ENCODE data around the gene AGMO. TPM values are rescaled to one million over a fixed set of nuclear protein-coding genes. Genes with fewer than 3 reads are reported as not detected.

Gene AGMO
- total RNA-seq, 2 donors from 2014 or later: 0.48 TPM; not detected in 1

DNA sequence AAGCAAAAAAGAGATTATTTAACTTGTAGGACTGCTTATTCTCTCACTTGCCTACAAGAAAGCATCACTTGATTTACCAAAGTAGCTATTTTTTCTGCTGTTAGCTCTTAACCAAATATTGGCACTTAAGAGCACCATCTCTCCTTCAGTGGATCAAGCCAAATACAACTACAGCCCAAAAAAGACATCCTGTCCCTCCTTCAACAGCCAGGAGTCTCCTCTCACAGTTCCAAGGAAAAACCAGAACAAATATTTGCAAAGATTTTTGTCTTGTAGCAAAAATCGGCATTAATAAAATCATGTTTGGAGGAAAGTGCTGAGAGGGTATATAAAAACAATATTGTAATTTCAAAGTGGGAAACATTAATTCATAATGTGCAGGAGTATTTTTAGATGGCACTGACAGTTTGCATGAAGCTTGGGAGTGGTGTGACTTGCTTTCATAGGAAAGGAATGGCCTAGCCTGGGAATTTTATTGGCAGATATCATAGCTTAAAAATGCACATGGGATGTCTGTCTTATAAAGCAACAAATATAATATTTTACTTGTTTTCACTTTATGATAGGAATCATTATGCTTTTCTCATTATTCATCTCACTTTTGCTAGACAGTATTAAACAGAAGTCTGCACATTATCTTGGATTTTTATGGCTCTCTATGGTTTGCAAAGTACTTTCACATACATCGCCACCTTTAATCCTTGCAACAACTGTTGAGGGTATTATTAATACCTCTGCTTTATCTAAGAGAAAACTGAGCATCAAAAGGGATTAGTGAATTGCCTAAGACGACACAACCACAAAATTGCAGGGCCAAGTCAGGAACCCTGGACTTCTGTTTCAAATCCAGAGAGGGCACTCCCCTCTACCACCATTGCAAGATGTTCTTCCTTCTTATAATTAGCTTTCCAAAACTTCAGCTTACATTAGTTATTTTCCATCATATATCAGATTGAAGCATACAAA, 103.5 kb downstream of the AGMO start:
- TF ChIP-seq CTCF (IDR thresholded peaks at IDR 0.05): no peak
- H3K9me3 ChIP-seq: no peaks in the 10 kb centered on the region
- H3K36me3 ChIP-seq: no peaks in the 10 kb centered on the region
- no peak overlapping the region for H3K4me3 ChIP-seq
- H3K4me1 ChIP-seq: peaks cover 0 to 17% of the 10 kb centered on the region in 2 donors
- DNase-seq (ENCODE audit: low spot score): no peak
- peak overlapping the region in 1 of 2 donors; percentile 7 for H3K27ac ChIP-seq
- H3K27me3 ChIP-seq: no peaks in the 10 kb centered on the region

DNA sequence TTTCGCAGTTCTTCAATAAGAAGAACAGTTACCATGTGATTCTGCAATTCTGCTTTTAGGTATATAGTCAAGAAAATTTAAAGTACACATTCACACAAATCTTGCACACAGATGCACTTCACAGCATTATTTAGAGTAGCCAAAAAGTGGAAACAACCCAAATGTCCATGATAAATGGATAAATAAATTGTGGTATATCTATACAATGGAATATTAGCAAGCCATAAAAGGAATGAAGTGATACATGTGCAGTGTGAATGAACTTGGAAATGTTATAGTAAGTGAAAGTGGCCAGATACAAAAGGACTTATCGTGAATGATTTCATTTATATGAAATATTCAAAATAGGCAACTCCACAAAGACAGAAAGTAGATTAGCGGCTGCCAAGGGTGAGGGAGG, 109.1 kb downstream of the AGMO start:
- Histone ChIP-seq H3K27me3 (no peaks in the 10 kb centered on the region), H3K4me3 (no peak overlapping the region), H3K4me1 (no peaks in the 10 kb centered on the region), H3K9me3 (peaks cover 0 to 3% of the 10 kb centered on the region in 2 donors), H3K36me3 (no peaks in the 10 kb centered on the region), H3K27ac (no peak overlapping the region)
- no peak for DNase-seq (ENCODE audit: low spot score)
- TF ChIP-seq CTCF (IDR thresholded peaks at IDR 0.05): no peak

DNA sequence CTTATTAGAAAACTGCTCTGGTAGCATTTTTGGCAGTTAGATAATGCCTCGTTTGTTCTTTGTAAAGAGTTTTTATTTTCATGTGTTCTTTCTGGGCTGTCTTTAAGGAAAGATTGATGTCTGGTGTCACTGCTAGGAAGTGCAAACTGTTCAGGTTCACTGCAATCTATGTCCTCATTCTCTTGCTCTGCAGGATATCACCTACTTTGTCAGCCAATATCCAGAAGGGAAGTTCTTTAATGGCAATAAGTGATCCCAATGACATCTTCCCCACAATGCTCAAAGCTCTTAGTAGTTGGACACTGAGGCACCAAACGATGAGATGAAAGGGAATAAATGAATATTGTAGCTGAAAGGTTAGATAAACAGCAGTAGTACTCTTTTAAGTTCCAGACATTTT, 115.1 kb downstream of the AGMO start:
- Histone ChIP-seq H3K36me3 (no peaks in the 10 kb centered on the region), H3K27me3 (no peaks in the 10 kb centered on the region), H3K9me3 (no peaks in the 10 kb centered on the region), H3K4me3 (no peak overlapping the region), H3K4me1 (no peaks in the 10 kb centered on the region), H3K27ac (no peak overlapping the region)
- no peak for DNase-seq (ENCODE audit: low spot score)
- TF ChIP-seq CTCF (IDR thresholded peaks at IDR 0.05): no peak

- Histone ChIP-seq H3K27me3 (no peaks in the 10 kb centered on the region), H3K36me3 (no peaks in the 10 kb centered on the region), H3K27ac (no peak overlapping the region), H3K4me1 (no peaks in the 10 kb centered on the region), H3K4me3 (no peak overlapping the region), H3K9me3 (no peaks in the 10 kb centered on the region)
- no peak for TF ChIP-seq CTCF (IDR thresholded peaks at IDR 0.05)
- DNase-seq (ENCODE audit: low spot score): no peak
Measured at GRCh38 chr7:15446280-15446679, 115.5 kb downstream of the AGMO start.

DNA sequence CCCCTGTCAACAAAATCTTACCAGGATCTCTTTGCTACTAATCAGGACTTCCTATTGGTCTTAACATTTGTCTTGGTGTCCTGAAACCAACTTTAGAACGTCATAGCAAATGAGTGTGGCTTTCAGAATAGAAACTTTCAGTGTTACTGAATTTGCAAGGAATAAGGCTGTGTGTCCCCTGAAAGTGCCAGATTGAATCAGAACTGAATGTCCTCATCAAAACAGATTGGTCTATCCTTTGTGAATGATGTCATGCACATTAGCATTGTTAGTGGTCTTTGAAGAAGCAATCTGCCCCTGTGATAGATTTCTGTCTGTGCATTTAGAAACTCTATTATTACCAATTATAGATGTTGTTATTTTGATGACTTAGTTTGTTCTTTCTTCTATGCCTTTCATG, 119.9 kb downstream of the AGMO start:
- no peaks in the 10 kb centered on the region for H3K4me1 ChIP-seq
- TF ChIP-seq CTCF (IDR thresholded peaks at IDR 0.05): no peak
- H3K9me3 ChIP-seq: no peaks in the 10 kb centered on the region
- no peaks in the 10 kb centered on the region for H3K36me3 ChIP-seq
- no peak overlapping the region for H3K27ac ChIP-seq
- no peak overlapping the region for H3K4me3 ChIP-seq
- no peaks in the 10 kb centered on the region for H3K27me3 ChIP-seq
- no peak for DNase-seq (ENCODE audit: low spot score)

Data from right atrium auricular region (tissue), 2 donors.